Sigmoid colon (tissue), 3 donors: Measurements from ENCODE around the gene AQP1.

Experiments used
- POLR2A ChIP-seq, 2 donors: fragments of 450-650 bp; IDR thresholded peaks; one replicate each; pipeline ENCODE4 v1.6.1; 2016; ENCODE audit warnings: antibody characterized with exemption in 2 of 2, mild to moderate bottlenecking in 2 of 2, moderate library complexity in 2 of 2
- TF ChIP-seq, protein P1 (sequence below), 4 experiments: fragments of 450-650 bp in 3 of 4; fragments of 200-600 bp in 1 of 4; IDR thresholded peaks; one replicate each; pipeline ENCODE4 v1.5.1; 2016 to 2019; ENCODE audit warnings: antibody characterized with exemption in 4 of 4, mild to moderate bottlenecking in 3 of 4, moderate library complexity in 2 of 4

DNA sequence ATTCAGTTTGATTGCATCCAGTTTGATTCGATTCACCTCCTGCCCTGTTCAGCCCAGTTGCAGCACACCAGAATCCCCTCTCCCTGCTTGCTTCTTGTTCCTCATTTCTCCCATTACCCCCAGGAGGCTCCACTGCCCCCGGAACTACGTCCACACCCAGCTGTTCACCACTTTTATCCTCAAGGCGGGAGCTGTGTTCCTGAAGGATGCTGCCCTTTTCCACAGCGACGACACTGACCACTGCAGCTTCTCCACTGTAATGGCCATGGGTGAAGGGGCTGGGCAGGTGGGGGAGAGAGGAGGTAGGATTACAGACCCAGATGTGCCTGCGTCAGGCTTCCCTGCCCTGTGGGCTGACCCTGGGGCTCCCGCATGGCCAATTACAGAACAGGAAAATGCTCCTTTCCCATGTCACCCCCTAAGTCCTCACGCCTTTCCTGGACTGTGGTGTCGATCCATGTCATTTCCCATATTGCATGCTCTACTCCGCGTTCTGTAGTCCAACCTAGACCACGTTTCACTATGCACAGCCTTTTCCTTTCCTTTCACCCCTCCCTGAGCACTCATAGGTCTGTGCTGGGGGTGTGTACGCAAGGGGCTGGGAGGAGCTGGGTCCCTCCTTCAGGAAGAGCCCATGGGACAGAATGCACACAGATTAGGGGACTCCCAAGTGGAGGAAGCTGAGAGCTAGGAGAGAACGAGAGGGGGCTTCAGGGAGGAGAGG, 60.3 kb downstream of the AQP1 start:
- TF ChIP-seq, protein P1, sequence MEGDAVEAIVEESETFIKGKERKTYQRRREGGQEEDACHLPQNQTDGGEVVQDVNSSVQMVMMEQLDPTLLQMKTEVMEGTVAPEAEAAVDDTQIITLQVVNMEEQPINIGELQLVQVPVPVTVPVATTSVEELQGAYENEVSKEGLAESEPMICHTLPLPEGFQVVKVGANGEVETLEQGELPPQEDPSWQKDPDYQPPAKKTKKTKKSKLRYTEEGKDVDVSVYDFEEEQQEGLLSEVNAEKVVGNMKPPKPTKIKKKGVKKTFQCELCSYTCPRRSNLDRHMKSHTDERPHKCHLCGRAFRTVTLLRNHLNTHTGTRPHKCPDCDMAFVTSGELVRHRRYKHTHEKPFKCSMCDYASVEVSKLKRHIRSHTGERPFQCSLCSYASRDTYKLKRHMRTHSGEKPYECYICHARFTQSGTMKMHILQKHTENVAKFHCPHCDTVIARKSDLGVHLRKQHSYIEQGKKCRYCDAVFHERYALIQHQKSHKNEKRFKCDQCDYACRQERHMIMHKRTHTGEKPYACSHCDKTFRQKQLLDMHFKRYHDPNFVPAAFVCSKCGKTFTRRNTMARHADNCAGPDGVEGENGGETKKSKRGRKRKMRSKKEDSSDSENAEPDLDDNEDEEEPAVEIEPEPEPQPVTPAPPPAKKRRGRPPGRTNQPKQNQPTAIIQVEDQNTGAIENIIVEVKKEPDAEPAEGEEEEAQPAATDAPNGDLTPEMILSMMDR (IDR thresholded peaks at IDR 0.05), result no peak
- TF ChIP-seq POLR2A (IDR thresholded peaks at IDR 0.05), result no peak
